NCI-H510A treated with DMSO at 0.1 percent for 48 hours (cell line): Measurements from ENCODE around the gene D2HGDH.
"Not testable (repeated sequence)": the region's sequence is repeated elsewhere in the genome, so short reads cannot be mapped to it uniquely, and the experiment has no call there.

Experiments used
- DNase-seq: peaks from one replicate; lab custom pipeline; 2025; lab: John Stamatoyannopoulos, UW

The D2HGDH gene

GRCh38 chr2:241748468-241749256 is 14.2 kb downstream of the D2HGDH start:
- no peak for DNase-seq

DNA sequence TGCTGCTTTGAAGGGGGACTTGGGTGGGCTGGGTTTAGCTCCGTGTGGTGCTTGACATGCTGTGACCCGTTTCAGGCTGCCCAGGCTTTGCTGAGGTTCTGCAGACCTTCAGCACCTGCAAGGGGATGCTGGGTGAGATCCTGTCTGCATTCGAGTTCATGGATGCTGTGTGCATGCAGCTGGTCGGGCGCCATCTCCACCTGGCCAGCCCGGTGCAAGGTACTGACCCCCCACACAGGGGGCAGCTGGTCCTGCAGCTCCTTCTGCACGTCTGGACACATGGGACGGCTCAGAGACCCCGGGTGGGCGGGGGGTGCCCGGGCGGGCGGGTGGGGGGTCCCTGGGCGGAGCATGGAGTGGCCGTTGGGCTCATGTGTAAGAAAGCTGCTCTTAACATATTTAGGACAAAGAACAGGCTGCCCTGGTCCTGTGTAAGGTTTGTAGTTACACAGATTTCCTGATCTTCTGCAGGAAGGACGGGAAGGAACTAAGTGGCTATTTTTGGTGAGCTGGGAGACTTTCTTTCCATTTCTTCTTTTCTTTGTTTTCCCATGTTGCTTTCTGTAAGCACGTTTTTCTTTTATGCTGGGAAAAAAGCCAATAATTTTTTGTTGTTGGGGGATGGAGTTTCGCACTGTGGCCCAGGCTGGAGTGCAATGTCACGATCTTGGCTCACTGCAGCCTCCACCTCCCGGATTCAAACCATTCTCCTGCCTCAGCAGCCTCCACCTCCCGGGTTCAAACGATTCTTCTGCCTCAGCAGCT is 15.8 kb downstream of the D2HGDH start:
- no peak for DNase-seq

- no peak for DNase-seq
Observed at GRCh38 chr2:241751152-241751551, 16.7 kb downstream of the D2HGDH start.

- DNase-seq: no peak
Observed at GRCh38 chr2:241751776-241752175, 17.3 kb downstream of the D2HGDH start.

DNA sequence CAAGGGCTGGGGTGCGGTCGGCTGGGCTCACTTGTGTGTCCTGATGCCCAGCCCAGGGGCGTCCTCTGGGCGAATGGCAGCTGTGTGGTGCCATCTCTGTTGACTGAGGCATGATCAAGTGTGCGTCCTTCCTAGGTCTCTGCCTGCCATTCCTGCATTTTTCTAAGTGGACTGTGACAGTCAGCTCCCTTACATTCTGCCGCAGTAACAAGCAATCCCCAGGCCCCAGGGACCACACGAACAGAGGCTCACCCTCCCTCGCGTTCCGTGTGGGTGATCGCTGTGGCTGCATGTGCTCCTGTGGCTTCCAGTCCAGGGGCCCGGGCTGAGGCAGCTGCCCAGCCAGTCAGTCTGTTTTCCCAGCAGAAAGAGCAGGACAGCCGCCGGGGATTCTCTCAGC is 17.8 kb downstream of the D2HGDH start:
- no peak for DNase-seq

DNA sequence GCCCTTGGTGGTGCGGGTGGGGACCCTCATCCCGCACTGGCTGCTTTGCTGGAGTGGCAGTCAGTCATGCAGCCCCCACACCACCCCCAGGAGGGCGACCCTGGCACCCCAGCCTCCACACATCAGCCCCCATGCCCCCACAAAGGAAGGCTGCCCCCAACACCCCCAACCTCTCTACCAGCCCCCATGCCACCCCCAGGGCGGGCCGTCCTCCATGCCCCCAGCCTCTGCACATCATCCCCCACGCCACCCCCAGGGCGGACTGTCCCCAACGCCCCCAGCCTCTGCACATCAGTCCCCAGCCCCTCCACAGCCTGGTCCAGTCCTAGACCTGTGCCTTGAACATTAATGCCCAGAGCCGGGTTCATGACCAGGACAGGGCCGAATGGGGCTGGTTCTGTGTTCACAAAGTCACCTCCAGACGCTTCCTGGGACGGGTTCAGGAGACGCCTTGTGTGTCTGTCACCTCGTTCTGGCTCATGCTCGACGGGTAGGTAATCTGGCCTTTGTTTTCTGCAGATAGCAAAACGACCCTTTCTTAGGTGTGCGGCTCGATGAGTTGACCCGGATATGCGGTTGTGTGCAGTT is 18.4 kb downstream of the D2HGDH start:
- no peak for DNase-seq

GRCh38 chr2:241753493-241753892 is 19.1 kb downstream of the D2HGDH start:
- no peak for DNase-seq

GRCh38 chr2:241754042-241754441 is 19.6 kb downstream of the D2HGDH start:
- DNase-seq: no peak

DNA sequence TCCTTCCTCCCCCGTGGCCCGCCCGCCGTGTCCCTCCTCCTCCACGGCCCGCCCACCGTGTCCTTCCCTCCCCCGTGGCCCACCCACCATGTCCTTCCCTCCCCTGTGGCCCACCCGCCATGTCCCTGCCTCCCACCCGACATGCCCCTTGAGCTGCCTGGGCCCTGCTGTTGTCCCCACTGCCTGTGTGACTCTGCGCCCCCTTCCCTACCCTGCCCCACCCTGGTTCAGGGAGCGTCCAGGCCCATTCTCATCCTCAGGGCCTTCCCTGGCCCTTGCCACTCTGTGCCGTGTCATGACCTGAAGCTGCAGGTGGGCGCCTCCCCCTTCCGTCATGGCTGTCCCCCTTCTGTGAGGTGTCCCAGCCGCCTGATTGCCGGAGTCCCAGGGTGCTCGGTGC is 20.7 kb downstream of the D2HGDH start:
- DNase-seq: no peak

GRCh38 chr2:241755777-241756176 is 21.3 kb downstream of the D2HGDH start:
- DNase-seq: no peak

GRCh38 chr2:241759067-241759807 is 24.8 kb downstream of the D2HGDH start:
- no peak for DNase-seq

GRCh38 chr2:241759893-241760292 is 25.5 kb downstream of the D2HGDH start:
- DNase-seq: not testable (repeated sequence)

- no peak for DNase-seq
Observed at GRCh38 chr2:241760301-241760771, 25.9 kb downstream of the D2HGDH start.

GRCh38 chr2:241762321-241762932 is 28.0 kb downstream of the D2HGDH start:
- peak; percentile 6 for DNase-seq

- DNase-seq: no peak
Observed at GRCh38 chr2:241762933-241763369, 28.5 kb downstream of the D2HGDH start.

DNA sequence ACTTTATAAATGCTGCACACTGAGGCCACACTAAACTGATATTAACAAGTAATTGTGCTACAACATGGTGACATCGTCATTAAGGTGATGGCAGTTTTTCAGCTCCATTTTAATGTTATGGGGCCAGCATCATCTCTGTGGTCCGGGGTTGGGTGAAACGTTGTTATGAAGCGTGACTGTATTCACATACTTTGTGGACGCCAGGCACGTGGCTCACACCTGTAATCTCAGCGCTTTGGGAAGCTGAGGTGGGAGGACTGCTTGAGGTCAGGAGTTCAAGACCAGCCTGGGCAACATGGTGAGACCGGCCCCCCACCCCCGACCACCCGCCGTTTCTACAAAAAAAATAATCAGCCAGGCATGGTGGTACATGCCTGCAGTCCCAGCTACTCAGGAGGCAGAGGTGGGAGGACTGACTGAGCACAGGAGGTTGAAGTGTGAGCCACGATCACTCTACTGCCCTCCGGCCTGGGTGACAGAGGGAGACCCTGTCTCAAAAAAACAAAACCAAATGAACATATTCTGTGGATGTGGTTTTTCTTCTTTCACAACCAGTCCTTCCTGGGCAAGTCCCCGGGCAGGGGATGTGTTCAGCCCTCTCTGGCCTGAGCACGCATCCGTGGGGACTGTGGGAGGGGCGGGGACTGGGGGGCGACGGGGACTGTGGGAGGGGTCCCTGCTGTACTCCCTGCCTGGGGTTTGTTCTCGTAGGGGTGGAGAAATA is 29.3 kb downstream of the D2HGDH start:
- no peak for DNase-seq

DNA sequence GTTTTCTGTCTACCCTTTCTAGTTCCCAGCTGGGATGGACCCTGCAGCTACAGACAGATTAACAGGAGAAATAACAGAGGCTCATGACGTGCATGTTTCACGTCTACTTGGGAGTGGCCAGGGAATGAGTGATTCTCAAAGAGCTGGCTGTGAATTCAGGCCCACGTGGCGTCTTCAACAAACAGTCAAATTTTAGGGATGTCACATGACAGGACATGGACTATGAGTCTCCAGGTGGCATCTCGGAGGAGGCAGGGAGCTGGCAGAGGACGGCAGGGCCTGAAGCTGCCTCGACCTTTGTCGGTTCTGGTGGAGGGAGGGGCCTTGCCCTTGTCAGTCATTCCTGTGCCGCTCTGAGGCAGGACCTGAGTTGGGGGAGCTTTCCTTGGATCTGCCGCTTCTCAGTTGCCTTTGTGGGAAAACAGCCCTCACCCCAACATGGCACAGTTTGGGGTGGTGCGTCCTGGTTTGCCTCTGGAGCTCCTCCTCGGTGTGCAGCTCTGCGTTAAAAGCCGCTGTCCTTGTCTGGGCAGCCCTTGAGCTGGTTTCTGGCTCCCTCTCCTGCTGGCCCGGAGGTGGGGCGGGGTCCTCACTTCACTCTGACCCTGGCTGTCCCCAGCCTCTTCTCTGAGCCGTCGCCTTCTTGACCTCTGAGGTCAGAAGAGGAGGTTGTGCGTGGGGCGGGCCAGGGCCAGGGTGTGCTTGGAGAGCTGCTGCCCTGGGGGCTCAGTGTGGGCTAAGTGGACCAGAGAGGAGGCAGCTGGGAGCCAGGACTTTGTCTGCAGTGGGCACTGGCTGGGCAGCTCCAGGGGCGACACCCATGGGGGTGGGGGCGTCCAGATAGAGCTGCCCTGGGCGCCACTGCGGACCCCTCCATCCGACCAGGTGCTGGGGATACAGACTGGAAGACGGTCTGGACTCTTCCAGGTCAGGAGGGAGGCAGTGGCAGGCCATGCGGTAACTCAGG is 30.1 kb downstream of the D2HGDH start:
- no peak for DNase-seq

- no peak for DNase-seq
Observed at GRCh38 chr2:241767464-241768250, 33.2 kb downstream of the D2HGDH start.

- no peak for DNase-seq
Observed at GRCh38 chr2:241768251-241768711, 33.9 kb downstream of the D2HGDH start.
